A549 (cell line): ENCODE measurements around the gene TRPV3. TPM values are rescaled to one million over a fixed set of nuclear protein-coding genes. Genes with fewer than 3 reads are reported as not detected.
A peak's percentile ranks its signal among the peaks of the same experiment; 100 is the strongest.

Source experiments
- ATAC-seq, 2 experiments: fragments of 200-7000 bp in 1 of 2; fragments of >200 bp in 1 of 2; cut with Nextera tagmentation in 1 of 2; cut with Tn5 transposase in 1 of 2; 3 replicates each; pipeline versions ENCODE4 v1.8.0 to v1.9.1; 2018 to 2020; ENCODE audit warnings: mild to moderate bottlenecking in 1 of 2, moderate library complexity in 1 of 2
- CTCF ChIA-PET: fragments of 300-600 bp; sonication (Branson Sonifier 250); formaldehyde crosslinking; extraction: SDS; loops from one replicate; lab custom pipeline; 2021; ENCODE audit warnings: antibody characterized with exemption, inconsistent platforms; lab: Yijun Ruan, JAX
- POLR2A ChIA-PET: fragments of 350-600 bp; formaldehyde crosslinking; extraction: SDS; loops from one replicate; lab custom pipeline; 2021; ENCODE audit warnings: antibody characterized with exemption, inconsistent platforms; lab: Yijun Ruan, JAX
- DNase-seq, 2 experiments: peaks; one replicate each; pipeline versions ENCODE4 v3.0.0 to v3.0.0-alpha.2; 2011 to 2016; ENCODE audit warnings: low read depth in 1 of 2, low spot score in 1 of 2
- FAIRE-seq: peaks from 2 replicates; lab custom pipeline; 2011; peaks lifted over from hg19 to GRCh38; lab: Jason Lieb, UNC
- H3K27ac ChIP-seq, 2 experiments: fragments of >200 bp; sonication (Bioruptor Twin); formaldehyde crosslinking; 3 replicates each; pipeline ENCODE4 v1.5.1; 2016 to 2017
- H3K4me1 ChIP-seq: fragments of >200 bp; sonication (Bioruptor Twin); formaldehyde crosslinking; 3 replicates; pipeline ENCODE4 v1.6.1; 2016
- H3K4me2 ChIP-seq: fragments of >200 bp; sonication (Bioruptor Twin); formaldehyde crosslinking; 3 replicates; pipeline ENCODE4 v1.6.1; 2016
- H3K4me3 ChIP-seq: fragments of >200 bp; sonication (Bioruptor Twin); formaldehyde crosslinking; 3 replicates; pipeline ENCODE4 v1.5.1; 2016
- H3K9me3 ChIP-seq: fragments of >200 bp; sonication (Bioruptor Twin); formaldehyde crosslinking; 3 replicates; pipeline ENCODE4 v1.6.1; 2016
- BHLHE40 ChIP-seq: IDR thresholded peaks from 2 replicates; pipeline ENCODE4 v1.6.1; 2012; ENCODE audit warnings: low read depth, low read length, inconsistent platforms
- CBX2 ChIP-seq: fragments of 200-600 bp; sonication (generic); IDR thresholded peaks from 2 replicates; pipeline ENCODE4 v1.6.1; 2016; ENCODE audit warnings: low read depth, mild to moderate bottlenecking, borderline replicate concordance
- CBX8 ChIP-seq: fragments of 200-600 bp; sonication (generic); IDR thresholded peaks from 2 replicates; pipeline ENCODE4 v1.6.1; 2016
- CHD4 ChIP-seq: fragments of 200-600 bp; sonication (generic); IDR thresholded peaks from 2 replicates; pipeline ENCODE4 v1.6.1; 2016; ENCODE audit warnings: antibody characterized with exemption, mild to moderate bottlenecking, borderline replicate concordance
- E2F6 ChIP-seq: IDR thresholded peaks from 2 replicates; pipeline ENCODE4 v1.6.1; 2012; ENCODE audit warnings: low read depth, borderline replicate concordance
- FOSB ChIP-seq: fragments of 250-450 bp; sonication (Bioruptor Pico); IDR thresholded peaks from 2 replicates; pipeline ENCODE4 v1.5.0; 2020; ENCODE audit warnings: mild to moderate bottlenecking, moderate library complexity
- FOSL2 ChIP-seq, 2 experiments: fragments of 450-650 bp in 1 of 2; fragments of >200 bp in 1 of 2; sonication (Bioruptor Twin) in 1 of 2; formaldehyde crosslinking; IDR thresholded peaks; 2 replicates each; pipeline versions ENCODE4 v1.5.0 to v1.6.1; 2016 to 2020; ENCODE audit warnings: mild to moderate bottlenecking in 1 of 2, moderate library complexity in 1 of 2
- FOXS1 ChIP-seq: fragments of 250-450 bp; sonication (Bioruptor Pico); IDR thresholded peaks from 2 replicates; pipeline ENCODE4 v1.5.0; 2020; ENCODE audit warnings: mild to moderate bottlenecking, moderate library complexity
- HMGXB4 ChIP-seq: fragments of 250-450 bp; sonication (Bioruptor Pico); IDR thresholded peaks from 2 replicates; pipeline ENCODE4 v1.5.0; 2021; ENCODE audit warnings: mild to moderate bottlenecking, moderate library complexity, borderline replicate concordance
- HOXA7 ChIP-seq: fragments of 250-450 bp; sonication (Bioruptor Pico); IDR thresholded peaks from 2 replicates; pipeline ENCODE4 v1.5.0; 2020; ENCODE audit warnings: mild to moderate bottlenecking, moderate library complexity
- HOXB5 ChIP-seq: fragments of 250-450 bp; sonication (Bioruptor Pico); IDR thresholded peaks from 2 replicates; pipeline ENCODE4 v1.5.0; 2020; ENCODE audit warnings: mild to moderate bottlenecking, moderate library complexity
- KDM1A ChIP-seq: fragments of 200-600 bp; sonication (generic); IDR thresholded peaks from 2 replicates; pipeline ENCODE4 v1.6.1; 2016; ENCODE audit warnings: low read depth, mild to moderate bottlenecking
- MYC ChIP-seq: IDR thresholded peaks from 2 replicates; pipeline ENCODE4 v1.6.1; 2012; ENCODE audit warnings: mild to moderate bottlenecking, inconsistent platforms, low read length, improper control_type of control experiment, borderline replicate concordance
- NPAS2 ChIP-seq: fragments of 250-450 bp; sonication (Bioruptor Pico); IDR thresholded peaks from 2 replicates; pipeline ENCODE4 v1.8.0; 2022; ENCODE audit warnings: mild to moderate bottlenecking, moderate library complexity, borderline replicate concordance
- POLR2A ChIP-seq: IDR thresholded peaks from 2 replicates; pipeline ENCODE4 v1.6.1; 2012; ENCODE audit warnings: mild to moderate bottlenecking, low read length
- POLR2AphosphoS2 ChIP-seq: conservative IDR thresholded peaks from 2 replicates; pipeline ENCODE4 v1.6.1; 2012; ENCODE audit warnings: low read length, improper control_type of control experiment, inconsistent platforms
- RCOR1 ChIP-seq: fragments of 150-350 bp; IDR thresholded peaks from 2 replicates; pipeline ENCODE4 v1.6.1; 2014; ENCODE audit warnings: antibody characterized with exemption, low read length, low read depth
- REST ChIP-seq: fragments of 200-600 bp; sonication (generic); IDR thresholded peaks from 2 replicates; pipeline ENCODE4 v1.6.1; 2016; ENCODE audit warnings: antibody characterized with exemption, mild to moderate bottlenecking, moderate library complexity
- RFX5 ChIP-seq: fragments of 450-650 bp; IDR thresholded peaks from 2 replicates; pipeline ENCODE4 v1.7.1; 2014; ENCODE audit warnings: antibody characterized with exemption, mild to moderate bottlenecking, moderate library complexity
- USF2 ChIP-seq: fragments of 450-650 bp; IDR thresholded peaks from 2 replicates; pipeline ENCODE4 v1.6.1; 2014; ENCODE audit warnings: antibody characterized with exemption
- ZFP36 ChIP-seq: fragments of 450-650 bp; IDR thresholded peaks from 2 replicates; pipeline ENCODE4 v1.6.1; 2014; ENCODE audit warnings: borderline replicate concordance; ENCODE audit not compliant: partially characterized antibody
- WGBS: methylation state at CpG from one replicate; pipeline ENCODE4 v1.1.6; 2017; ENCODE audit errors: missing lambda C conversion rate; 5-methylcytosine and 5-hydroxymethylcytosine counted together
- polyA plus RNA-seq, 4 experiments: library from polyadenylated mRNA; depleted of rRNA in 3 of 4; stranded (reverse); fragments of >200 nt; fragmentation: RNase III in 1 of 4; extraction: RNeasy Plus Mini Kit Qiagen cat#74134 plus additional on column Dnase treatment in 1 of 4; gene quantifications; 2 replicates in 3 of 4; 3 replicates in 1 of 4; pipeline ENCODE4 v1.2.3, GENCODE V29; 2011 to 2017
- TF ChIP-seq, protein P1 (sequence below): IDR thresholded peaks from 2 replicates; pipeline ENCODE4 v1.6.1; 2012

Gene TRPV3
- polyA plus RNA-seq, 2 of the 4 experiments (the other 2 are of a cell fraction), result 0.46 to 1.2 TPM

GRCh38 chr17:3529817-3530741 lies 27.5 kb downstream of the TRPV3 start:
- Histone ChIP-seq H3K9me3 (no peaks in the 10 kb centered on the region), H3K27ac (no peak overlapping the region), H3K4me2 (no peak overlapping the region), H3K4me3 (no peak overlapping the region), H3K4me1 (no peaks in the 10 kb centered on the region)
- ChIA-PET POLR2A (no interaction called here), CTCF (interaction anchor here (1.1 to 1.4 kb wide), 2 partner anchors 106 to 681 kb away, joined by 3 to 4 read pairs; partner anchors contain the start of gene SHPK)
- 79% methylated on average over 32 of the region's 32 CpGs for WGBS
- no peak for FAIRE-seq
- DNase-seq, result no peak
- TF ChIP-seq POLR2AphosphoS2 (no peak), BHLHE40 (no peak), USF2 (no peak), HOXB5 (no peak), KDM1A (no peak), REST (no peak), FOXS1 (no peak), CBX8 (no peak), CHD4 (no peak), NPAS2 (CRISPR knock-in tag) (no peak), FOSB (CRISPR knock-in tag) (no peak), FOSL2 (IDR thresholded peaks at IDR 0.05) (no peak), FOSL2 (CRISPR knock-in tag; IDR thresholded peaks at IDR 0.05) (no peak), POLR2A (no peak), CBX2 (no peak), RFX5 (no peak)
- peak in 1 of 2 experiments; percentile 11; a peak in 1 of 6 replicates for ATAC-seq

DNA sequence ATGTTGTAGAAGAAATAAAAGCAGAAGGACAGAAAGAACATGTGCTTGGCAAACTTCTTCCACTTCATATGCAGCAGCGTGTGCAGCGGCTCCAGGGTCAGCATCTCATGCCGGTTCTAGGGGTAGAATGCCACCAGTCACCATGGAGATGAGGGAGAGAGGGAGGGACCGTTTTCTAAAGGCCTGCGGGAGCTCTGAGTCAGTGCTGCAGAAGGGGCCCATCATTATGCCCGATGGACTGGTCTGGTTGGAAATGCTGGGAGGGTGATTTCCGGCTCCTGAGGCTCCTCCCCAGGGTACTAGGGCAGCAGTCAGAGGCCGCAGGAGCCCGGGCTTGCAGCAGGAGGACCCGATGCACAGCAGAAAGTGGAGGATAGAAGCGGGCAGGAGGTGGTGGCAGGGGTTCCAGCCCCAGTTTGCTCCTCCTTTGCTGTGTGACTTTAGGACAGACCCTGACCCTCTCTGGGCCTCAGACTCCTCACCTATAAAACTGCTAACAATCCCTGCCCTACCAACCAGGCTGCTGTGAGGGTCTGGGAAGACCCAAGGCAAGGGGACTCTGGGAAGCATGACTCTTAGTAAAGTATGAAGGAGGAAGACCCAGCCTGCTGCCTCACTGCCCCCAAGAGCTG lies 28.6 kb downstream of the TRPV3 start:
- Histone ChIP-seq H3K9me3 (no peaks in the 10 kb centered on the region), H3K4me1 (no peaks in the 10 kb centered on the region), H3K27ac (no peak overlapping the region), H3K4me2 (no peak overlapping the region), H3K4me3 (no peak overlapping the region)
- DNase-seq, result no peak
- ChIA-PET CTCF (no interaction called here), POLR2A (interaction anchor here (0.6 kb wide), 1 partner anchor 1983 kb away, joined by 4 read pairs; no protein-coding TSS in a partner anchor)
- WGBS, result 59% methylated on average over 11 of the region's 11 CpGs
- FAIRE-seq, result no peak
- TF ChIP-seq ZFP36, result peak; percentile 25
- TF ChIP-seq RFX5, result no peak
- no peak for ATAC-seq

- Histone ChIP-seq H3K27ac (no peak overlapping the region), H3K9me3 (no peaks in the 10 kb centered on the region), H3K4me3 (no peak overlapping the region), H3K4me1 (no peaks in the 10 kb centered on the region), H3K4me2 (no peak overlapping the region)
- FAIRE-seq, result no peak
- 73% methylated on average over 14 of the region's 14 CpGs for WGBS
- no peak for DNase-seq
- POLR2A ChIA-PET, result interaction anchor here (0.6 kb wide), 1 partner anchor 1982 kb away, joined by 4 read pairs; no protein-coding TSS in a partner anchor
- ATAC-seq, result no peak
- CTCF ChIA-PET, result no interaction called here
- TF ChIP-seq, protein P1, sequence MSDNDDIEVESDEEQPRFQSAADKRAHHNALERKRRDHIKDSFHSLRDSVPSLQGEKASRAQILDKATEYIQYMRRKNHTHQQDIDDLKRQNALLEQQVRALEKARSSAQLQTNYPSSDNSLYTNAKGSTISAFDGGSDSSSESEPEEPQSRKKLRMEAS, result no peak
- no peak for TF ChIP-seq CBX2
- TF ChIP-seq HOXA7, result no peak
- TF ChIP-seq HMGXB4, result no peak
- no peak for TF ChIP-seq E2F6
- TF ChIP-seq RCOR1, result no peak
- TF ChIP-seq MYC, result no peak
Measured at GRCh38 chr17:3528403-3528851, 29.2 kb downstream of the TRPV3 start.
